DOHH2 (cell line): ENCODE measurements around the gene GJA5.

ENCODE experiments used
- H3F3A ChIP-seq: fragments of 200-600 bp; sonication (generic), shearing (Covaris generic); 2 replicates; pipeline ENCODE4 v1.6.0; 2016; ENCODE audit warnings: antibody characterized with exemption, mild to moderate bottlenecking; ENCODE audit not compliant: control insufficient read depth, insufficient read depth
- H3K27ac ChIP-seq: fragments of 200-600 bp; sonication (generic); 2 replicates; pipeline ENCODE4 v1.5.1; 2014; ENCODE audit warnings: low read depth, mild to moderate bottlenecking, low read length, moderate library complexity
- H3K27me3 ChIP-seq: fragments of 200-600 bp; sonication (generic); 2 replicates; pipeline ENCODE4 v1.6.1; 2014; ENCODE audit warnings: mild to moderate bottlenecking, low read length, mixed read lengths; ENCODE audit not compliant: control insufficient read depth
- H3K36me3 ChIP-seq: fragments of 200-600 bp; sonication (generic); 2 replicates; pipeline ENCODE4 v1.6.1; 2014; ENCODE audit warnings: mild to moderate bottlenecking, low read length, moderate library complexity, mixed read lengths; ENCODE audit not compliant: control insufficient read depth
- H3K4me1 ChIP-seq: fragments of 200-600 bp; sonication (generic); 2 replicates; pipeline ENCODE4 v1.6.1; 2014; ENCODE audit warnings: mild to moderate bottlenecking, low read length, mixed read lengths; ENCODE audit not compliant: control insufficient read depth
- H3K4me2 ChIP-seq: fragments of 200-600 bp; sonication (generic); 2 replicates; pipeline ENCODE4 v1.6.0; 2014; ENCODE audit warnings: mild to moderate bottlenecking, low read length, moderate library complexity
- H3K4me3 ChIP-seq: fragments of 200-600 bp; sonication (generic); 2 replicates; pipeline ENCODE4 v1.5.1; 2014; ENCODE audit warnings: mild to moderate bottlenecking, low read length, mixed read lengths
- H3K79me2 ChIP-seq: fragments of 200-600 bp; sonication (generic); 2 replicates; pipeline ENCODE4 v1.6.1; 2014; ENCODE audit warnings: mild to moderate bottlenecking, low read length, mixed read lengths; ENCODE audit not compliant: control insufficient read depth
- H3K9me2 ChIP-seq: fragments of 200-600 bp; sonication (generic); replicated peaks from 2 replicates; pipeline ENCODE4 v1.6.1; 2014; ENCODE audit warnings: mild to moderate bottlenecking, low read length, mixed read lengths; ENCODE audit not compliant: control insufficient read depth
- H3K9me3 ChIP-seq: fragments of 200-600 bp; sonication (generic); 2 replicates; pipeline ENCODE4 v1.6.1; 2014; ENCODE audit warnings: antibody characterized with exemption, low read length, mixed read lengths; ENCODE audit not compliant: control insufficient read depth, insufficient read depth
- H4K20me1 ChIP-seq: fragments of 200-600 bp; sonication (generic); 2 replicates; pipeline ENCODE4 v1.6.0; 2014; ENCODE audit warnings: low read depth, mild to moderate bottlenecking, antibody characterized with exemption, low read length, moderate library complexity; ENCODE audit not compliant: control insufficient read depth, insufficient read depth
- EZH2phosphoT487 ChIP-seq: fragments of 200-600 bp; sonication (generic); IDR thresholded peaks from 2 replicates; pipeline ENCODE4 v1.6.1; 2017; ENCODE audit warnings: borderline replicate concordance, mild to moderate bottlenecking, antibody characterized with exemption, low read length, moderate library complexity, mixed read lengths
- TF ChIP-seq, protein P1 (sequence below): fragments of 200-600 bp; sonication (generic); IDR thresholded peaks from one replicate; pipeline ENCODE4 v1.5.1; 2014; ENCODE audit warnings: antibody characterized with exemption, mild to moderate bottlenecking, low read depth, low read length; ENCODE audit not compliant: poor library complexity, severe bottlenecking

Gene GJA5

GRCh38 chr1:147787765-147788164 lies 27.4 kb upstream of the GJA5 start:
- peaks cover 8% of the 10 kb centered on the region; the same call in 1 of the 2 replicates for H3K27me3 ChIP-seq
- H3K79me2 ChIP-seq, result no peaks in the 10 kb centered on the region
- no peak for TF ChIP-seq EZH2phosphoT487

GRCh38 chr1:147786536-147786935 lies 26.1 kb upstream of the GJA5 start:
- Histone ChIP-seq H3K27me3 (peaks cover 8% of the 10 kb centered on the region; the same call in 1 of the 2 replicates), H3F3A (no peaks in the 10 kb centered on the region), H3K27ac (no peak overlapping the region), H3K9me2 (no peaks in the 10 kb centered on the region), H3K4me2 (no peak overlapping the region), H4K20me1 (no peaks in the 10 kb centered on the region), H3K4me3 (no peak overlapping the region), H3K36me3 (no peaks in the 10 kb centered on the region), H3K9me3 (no peaks in the 10 kb centered on the region), H3K4me1 (no peaks in the 10 kb centered on the region), H3K79me2 (no peaks in the 10 kb centered on the region)
- TF ChIP-seq, protein P1, sequence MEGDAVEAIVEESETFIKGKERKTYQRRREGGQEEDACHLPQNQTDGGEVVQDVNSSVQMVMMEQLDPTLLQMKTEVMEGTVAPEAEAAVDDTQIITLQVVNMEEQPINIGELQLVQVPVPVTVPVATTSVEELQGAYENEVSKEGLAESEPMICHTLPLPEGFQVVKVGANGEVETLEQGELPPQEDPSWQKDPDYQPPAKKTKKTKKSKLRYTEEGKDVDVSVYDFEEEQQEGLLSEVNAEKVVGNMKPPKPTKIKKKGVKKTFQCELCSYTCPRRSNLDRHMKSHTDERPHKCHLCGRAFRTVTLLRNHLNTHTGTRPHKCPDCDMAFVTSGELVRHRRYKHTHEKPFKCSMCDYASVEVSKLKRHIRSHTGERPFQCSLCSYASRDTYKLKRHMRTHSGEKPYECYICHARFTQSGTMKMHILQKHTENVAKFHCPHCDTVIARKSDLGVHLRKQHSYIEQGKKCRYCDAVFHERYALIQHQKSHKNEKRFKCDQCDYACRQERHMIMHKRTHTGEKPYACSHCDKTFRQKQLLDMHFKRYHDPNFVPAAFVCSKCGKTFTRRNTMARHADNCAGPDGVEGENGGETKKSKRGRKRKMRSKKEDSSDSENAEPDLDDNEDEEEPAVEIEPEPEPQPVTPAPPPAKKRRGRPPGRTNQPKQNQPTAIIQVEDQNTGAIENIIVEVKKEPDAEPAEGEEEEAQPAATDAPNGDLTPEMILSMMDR, result no peak
- TF ChIP-seq EZH2phosphoT487, result no peak

More at GRCh38 chr1:147787765-147788164, 27.4 kb upstream of the GJA5 start:
- no peaks in the 10 kb centered on the region for H3K9me2 ChIP-seq
- no peaks in the 10 kb centered on the region for H3K4me1 ChIP-seq
- H3K27ac ChIP-seq, result no peak overlapping the region
- no peak overlapping the region for H3K4me2 ChIP-seq
- no peak overlapping the region for H3K4me3 ChIP-seq
- H3K36me3 ChIP-seq, result no peaks in the 10 kb centered on the region
- H4K20me1 ChIP-seq, result no peaks in the 10 kb centered on the region
- no peaks in the 10 kb centered on the region for H3F3A ChIP-seq
- no peaks in the 10 kb centered on the region for H3K9me3 ChIP-seq

DNA sequence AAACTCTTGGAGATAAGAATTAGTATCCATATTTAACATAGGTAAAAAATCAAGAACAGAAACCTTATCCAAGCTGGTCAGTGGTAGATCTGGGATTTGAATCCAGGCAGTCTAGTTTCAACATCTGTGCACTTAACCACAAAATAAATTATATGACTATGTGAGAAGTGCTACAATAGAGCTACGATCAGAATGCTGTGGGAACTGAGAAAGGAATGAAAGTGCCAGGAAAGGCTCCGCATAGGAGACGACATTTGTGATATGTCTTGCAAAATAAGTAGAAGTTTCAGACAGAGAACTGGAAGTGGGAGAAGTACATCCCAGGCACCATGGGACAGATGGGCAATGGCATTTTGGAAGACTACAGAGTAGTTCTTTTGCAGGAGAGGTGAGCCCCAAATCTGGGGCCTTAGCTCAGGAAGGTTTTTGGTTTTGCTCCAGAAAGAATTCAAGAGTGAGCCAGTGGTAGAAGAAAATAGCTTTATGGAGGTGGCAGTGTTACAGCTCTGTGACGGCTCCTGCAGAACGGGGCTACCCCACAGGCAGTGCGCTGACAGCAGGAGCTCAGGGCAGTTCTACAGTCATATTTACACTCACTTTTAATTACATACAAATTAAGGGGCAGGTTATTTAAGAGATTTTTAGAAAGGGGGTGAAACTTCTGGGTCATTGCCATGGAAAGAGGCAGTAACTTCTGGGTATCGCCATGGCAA lies 25.5 kb upstream of the GJA5 start:
- H3K4me2 ChIP-seq, result no peak overlapping the region
- H3K36me3 ChIP-seq, result no peaks in the 10 kb centered on the region
- H3F3A ChIP-seq, result no peaks in the 10 kb centered on the region
- H3K4me3 ChIP-seq, result no peak overlapping the region
- H3K4me1 ChIP-seq, result no peaks in the 10 kb centered on the region
- no peak overlapping the region for H3K27ac ChIP-seq
- TF ChIP-seq, protein P1, result no peak
- TF ChIP-seq EZH2phosphoT487, result no peak
- H3K79me2 ChIP-seq, result no peaks in the 10 kb centered on the region
- no peaks in the 10 kb centered on the region for H3K9me3 ChIP-seq
- H4K20me1 ChIP-seq, result no peaks in the 10 kb centered on the region
- peaks cover 7% of the 10 kb centered on the region; the same call in 1 of the 2 replicates for H3K27me3 ChIP-seq
- no peaks in the 10 kb centered on the region for H3K9me2 ChIP-seq

DNA sequence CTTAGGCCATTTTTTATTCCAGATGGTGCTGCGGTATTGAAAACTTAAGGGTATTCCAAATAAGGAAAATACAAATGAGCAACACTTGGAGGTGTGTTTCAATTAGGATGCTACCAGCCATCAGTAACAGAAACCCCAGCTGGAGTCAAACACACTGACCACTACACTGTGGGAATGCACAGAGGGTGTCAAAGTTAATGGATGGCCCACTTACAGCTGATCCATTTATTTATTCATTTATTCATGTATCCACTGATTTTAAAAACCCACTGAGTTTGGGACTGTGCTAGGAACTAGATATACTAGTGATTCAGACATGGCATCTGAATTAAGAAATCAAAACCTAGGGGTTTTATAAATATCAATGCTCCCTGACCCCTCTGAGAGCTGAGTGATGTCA lies 24.5 kb upstream of the GJA5 start:
- no peaks in the 10 kb centered on the region for H3K4me1 ChIP-seq
- H3F3A ChIP-seq, result no peaks in the 10 kb centered on the region
- H3K79me2 ChIP-seq, result no peaks in the 10 kb centered on the region
- no peaks in the 10 kb centered on the region for H4K20me1 ChIP-seq
- no peaks in the 10 kb centered on the region for H3K9me2 ChIP-seq
- no peak overlapping the region for H3K4me2 ChIP-seq
- H3K27me3 ChIP-seq, result peaks cover 5% of the 10 kb centered on the region; the same call in 1 of the 2 replicates
- H3K4me3 ChIP-seq, result no peak overlapping the region
- H3K36me3 ChIP-seq, result no peaks in the 10 kb centered on the region
- H3K9me3 ChIP-seq, result no peaks in the 10 kb centered on the region
- TF ChIP-seq, protein P1, result no peak
- TF ChIP-seq EZH2phosphoT487, result no peak
- no peak overlapping the region for H3K27ac ChIP-seq
